ENCODE results near the gene B3GNT5.

- TF ChIP-seq CTCF (IDR thresholded peaks at IDR 0.05 in 2 of 3, conservative IDR thresholded peaks at IDR 0.05 in 1 of 3; ENCODE audit: insufficient read depth in 2 of 3, low read depth in 1 of 3, low read length in 3 of 3) (no peak), ZBED1 (IDR thresholded peaks at IDR 0.05) (no peak), ETV5 (CRISPR knock-in tag; IDR thresholded peaks at IDR 0.05; ENCODE audit: low read depth) (no peak), HNRNPUL1 (IDR thresholded peaks at IDR 0.05; ENCODE audit: low read length) (no peak), SREBF2 (CRISPR knock-in tag; IDR thresholded peaks at IDR 0.05) (no peak), POLR2AphosphoS2 (IDR thresholded peaks at IDR 0.05; ENCODE audit: low read length) (no peak)
These were observed 40.5 kb upstream of the B3GNT5 start for GRCh38 chr3:183212565-183212964.
